Muscle of back (tissue), 11 donors: ENCODE measurements around the gene ARHGAP4. TPM values are rescaled to one million over a fixed set of nuclear protein-coding genes. Genes with fewer than 3 reads are reported as not detected.

Source experiments
- DNase-seq, 3 donors: peaks; one replicate each; pipeline versions ENCODE4 v3.0.0 to v3.0.0-alpha.2; 2013
- polyA plus RNA-seq, 10 donors: library from polyadenylated mRNA; unstranded; fragments of 120-200 nt; gene quantifications; one replicate each; pipeline ENCODE4 v1.2.1, GENCODE V29; 2013; ENCODE audit not compliant: insufficient read length in 10 of 10

The ARHGAP4 gene
- polyA plus RNA-seq, 10 donors: 14.7 to 28.5 (median 19.5) TPM

DNA sequence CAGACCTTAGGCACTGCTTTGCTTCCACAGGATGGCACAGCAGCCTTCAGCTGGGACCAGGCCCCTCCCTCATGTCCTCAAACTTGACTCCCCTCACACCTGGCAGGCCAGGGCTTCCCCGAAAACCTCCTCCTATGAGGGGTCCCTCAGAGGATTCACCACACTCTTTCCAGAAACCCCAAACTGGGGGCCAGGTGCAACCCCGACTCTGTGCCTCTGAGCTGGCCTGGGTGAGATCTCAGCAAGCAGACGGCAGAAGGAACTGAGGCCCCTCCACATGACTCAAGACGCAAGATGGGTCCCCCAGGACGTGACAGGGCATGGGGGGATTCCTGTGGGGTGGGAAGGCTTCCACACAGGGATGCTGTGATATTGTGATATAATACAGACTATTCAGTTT is 39.3 kb upstream of the ARHGAP4 start:
- DNase-seq: no peak

DNA sequence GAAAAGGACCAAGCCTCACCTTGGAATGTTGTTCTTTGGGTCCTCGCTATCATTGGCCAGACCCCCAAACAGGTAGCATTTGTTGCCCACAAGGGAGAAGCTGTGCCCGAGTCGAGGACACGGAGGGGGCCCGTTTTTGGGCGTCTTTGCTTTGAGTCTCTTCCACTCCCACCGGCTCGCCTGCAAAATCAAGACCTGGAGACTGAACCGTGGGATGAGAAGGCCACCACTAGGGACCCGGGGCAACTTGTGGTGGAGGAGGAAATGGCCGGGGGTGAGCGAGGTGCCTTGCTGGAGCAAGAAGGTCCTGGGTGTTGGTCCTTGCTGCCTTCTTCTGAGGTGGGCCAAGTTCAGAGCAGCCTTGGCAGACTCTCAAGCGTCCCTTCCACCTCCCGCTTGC is 38.0 kb upstream of the ARHGAP4 start:
- no peak for DNase-seq

- no peak for DNase-seq
Measured at GRCh38 chrX:153963546-153963945, 37.5 kb upstream of the ARHGAP4 start.

- no peak for DNase-seq
Measured at GRCh38 chrX:153961292-153961691, 35.2 kb upstream of the ARHGAP4 start.

DNA sequence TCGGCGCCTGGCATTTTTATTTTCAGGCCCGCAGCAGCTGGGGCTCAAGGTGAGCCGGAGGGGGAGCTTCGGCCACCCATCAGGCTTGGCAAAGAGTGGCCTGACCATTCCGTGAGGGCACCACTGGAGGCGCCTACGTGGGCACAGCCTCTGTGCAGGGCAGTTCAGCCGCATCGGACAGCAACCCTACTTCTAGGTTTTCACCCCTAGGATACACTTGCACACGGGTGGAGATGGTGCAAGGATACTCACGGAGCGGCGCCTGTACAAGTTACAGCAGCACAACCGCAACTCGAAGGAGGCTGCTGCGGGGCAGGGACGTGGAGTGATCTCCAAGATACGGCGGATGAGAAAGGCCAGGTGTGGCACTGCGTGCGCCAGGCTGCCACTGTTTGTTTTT is 34.7 kb upstream of the ARHGAP4 start:
- DNase-seq: no peak

DNA sequence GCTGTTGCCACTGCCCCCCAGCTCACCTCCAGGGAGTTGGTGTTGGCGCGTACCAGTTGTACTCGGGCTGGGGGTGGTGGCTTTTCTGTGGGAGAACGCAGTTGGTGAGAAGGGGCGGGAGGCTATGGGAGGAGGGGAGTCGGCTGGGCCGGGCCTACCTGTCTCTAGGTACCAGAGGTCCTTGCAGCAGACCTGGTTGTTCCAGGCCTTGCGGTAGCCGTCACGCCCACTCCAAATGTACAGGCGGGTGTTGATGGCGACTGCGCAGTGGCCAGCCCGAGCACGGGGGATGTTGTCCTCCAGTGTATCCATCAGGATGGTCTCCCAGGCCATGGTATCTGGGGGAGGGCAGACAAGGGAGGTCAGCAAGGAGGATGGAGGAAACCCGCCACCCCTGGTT is 34.0 kb upstream of the ARHGAP4 start:
- DNase-seq: no peak

GRCh38 chrX:153959649-153960048 is 33.6 kb upstream of the ARHGAP4 start:
- no peak for DNase-seq

- DNase-seq: no peak
Measured at GRCh38 chrX:153958605-153959004, 32.5 kb upstream of the ARHGAP4 start.

- DNase-seq: no peak
Measured at GRCh38 chrX:153957224-153957623, 31.2 kb upstream of the ARHGAP4 start.

- DNase-seq: no peak
Measured at GRCh38 chrX:153956044-153956907, 30.2 kb upstream of the ARHGAP4 start.

DNA sequence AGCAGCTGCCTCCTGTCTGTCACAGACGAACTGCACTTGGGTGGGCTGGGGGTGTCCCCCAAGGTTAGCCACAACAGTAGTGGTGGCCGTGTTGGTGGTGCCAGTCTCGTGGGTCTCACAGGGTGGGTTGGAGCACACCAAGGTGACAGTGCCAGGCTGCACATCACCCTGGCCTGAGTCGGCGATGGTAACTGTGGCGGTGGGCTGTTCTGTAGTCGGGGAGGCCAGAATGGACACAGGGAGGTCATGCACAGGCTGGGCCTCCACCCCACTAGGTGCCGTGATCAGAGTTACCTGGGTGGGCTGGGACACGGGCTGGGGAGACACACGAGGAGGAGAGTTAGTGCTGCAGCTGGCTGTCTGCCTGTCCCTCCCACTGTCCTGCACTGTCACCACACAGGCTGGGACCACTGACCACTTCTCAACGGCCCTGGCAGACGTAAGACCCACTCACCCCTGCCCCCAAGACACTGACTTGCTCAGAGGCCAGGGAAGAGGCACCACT is 29.2 kb upstream of the ARHGAP4 start:
- no peak for DNase-seq

DNA sequence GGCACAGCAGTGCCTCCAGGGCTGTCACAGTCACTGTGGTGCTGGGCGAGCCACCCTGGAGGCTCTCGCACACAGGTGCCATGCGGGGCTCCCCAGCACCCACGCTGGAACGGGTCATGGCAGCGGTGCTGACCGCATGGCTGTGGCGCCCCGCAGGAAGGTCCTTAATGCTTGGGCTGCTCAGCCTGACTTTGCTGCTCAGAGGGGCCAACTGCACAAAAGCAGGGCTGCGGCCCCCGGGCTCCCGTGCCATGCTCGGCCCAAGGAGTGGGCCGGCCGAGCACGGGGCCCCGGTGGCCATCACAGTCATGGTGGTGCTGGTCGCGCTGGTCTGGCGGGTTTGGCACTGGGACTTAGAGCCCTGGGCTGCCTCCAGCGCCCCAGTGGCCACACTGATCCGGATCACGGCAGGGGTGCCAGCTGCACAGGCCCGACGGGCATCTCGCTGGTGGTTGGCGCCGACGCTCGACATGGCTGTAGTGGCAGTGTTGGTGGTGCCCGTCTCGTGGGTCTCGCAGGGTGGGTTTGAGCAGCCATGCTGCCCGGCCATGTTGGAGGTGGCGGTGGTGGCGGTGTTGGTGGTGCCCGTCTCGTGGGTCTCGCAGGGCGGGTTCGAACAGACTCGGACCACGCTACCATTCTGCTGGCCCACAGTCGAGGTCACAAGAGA is 28.6 kb upstream of the ARHGAP4 start:
- DNase-seq: no peak

GRCh38 chrX:153953892-153954557 is 28.0 kb upstream of the ARHGAP4 start:
- DNase-seq: no peak

DNA sequence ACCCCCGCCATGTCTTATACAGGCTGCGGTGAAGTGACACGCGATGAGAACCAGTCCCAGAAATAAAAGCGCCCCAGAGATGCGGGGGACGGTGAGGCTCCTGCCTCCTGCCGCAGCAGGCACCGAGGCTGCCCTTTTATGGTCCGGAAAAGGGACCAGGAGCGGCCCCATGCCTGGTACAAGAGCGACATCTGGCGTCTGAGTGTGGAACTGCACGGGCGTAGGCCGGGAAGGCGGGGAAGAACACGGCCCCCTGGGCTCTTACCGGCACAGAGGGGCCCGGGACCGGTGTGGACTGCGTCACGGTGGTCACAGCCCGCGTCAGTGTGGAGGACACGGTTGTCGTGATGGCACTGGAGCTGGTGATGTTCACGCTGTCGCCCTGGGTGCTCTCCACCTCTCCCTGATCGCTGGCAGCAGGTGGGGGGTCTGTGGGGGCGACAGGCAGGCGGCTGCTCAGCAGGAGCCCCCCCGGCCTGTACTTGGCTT is 27.3 kb upstream of the ARHGAP4 start:
- DNase-seq: peak in 2 of 3 donors; percentile 68 to 73

DNA sequence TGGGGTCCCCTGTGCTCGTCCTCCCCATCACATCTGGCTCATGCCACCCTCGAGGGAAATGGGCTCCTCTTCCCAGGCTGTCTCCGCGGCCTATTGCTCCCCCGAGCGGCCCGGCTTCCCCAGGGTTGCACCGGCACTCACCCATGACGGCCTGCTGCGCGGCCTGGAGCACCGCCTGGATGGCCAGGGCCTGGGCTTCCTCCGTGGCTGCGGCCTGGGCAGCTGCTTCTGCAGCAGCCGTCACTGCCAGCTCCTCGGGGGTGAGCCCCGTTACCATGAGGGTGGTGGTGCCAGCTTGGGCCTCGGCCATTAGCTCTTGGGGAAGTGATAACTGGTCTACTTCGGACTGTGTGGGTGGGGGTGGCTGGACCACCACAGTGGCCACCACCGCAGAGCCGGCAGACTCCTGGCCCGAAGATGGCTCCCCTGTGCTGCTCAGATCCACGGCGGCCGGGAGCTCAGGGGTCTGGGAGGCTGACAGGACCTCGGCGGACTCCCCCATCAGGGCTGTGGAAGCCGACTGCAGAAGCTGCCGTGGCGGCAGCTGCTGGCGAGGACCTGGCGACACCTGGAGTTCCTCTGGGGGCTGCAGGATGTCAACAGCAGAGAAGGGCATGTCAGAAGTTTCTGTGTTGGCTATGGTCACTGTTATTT is 26.4 kb upstream of the ARHGAP4 start:
- no peak for DNase-seq

DNA sequence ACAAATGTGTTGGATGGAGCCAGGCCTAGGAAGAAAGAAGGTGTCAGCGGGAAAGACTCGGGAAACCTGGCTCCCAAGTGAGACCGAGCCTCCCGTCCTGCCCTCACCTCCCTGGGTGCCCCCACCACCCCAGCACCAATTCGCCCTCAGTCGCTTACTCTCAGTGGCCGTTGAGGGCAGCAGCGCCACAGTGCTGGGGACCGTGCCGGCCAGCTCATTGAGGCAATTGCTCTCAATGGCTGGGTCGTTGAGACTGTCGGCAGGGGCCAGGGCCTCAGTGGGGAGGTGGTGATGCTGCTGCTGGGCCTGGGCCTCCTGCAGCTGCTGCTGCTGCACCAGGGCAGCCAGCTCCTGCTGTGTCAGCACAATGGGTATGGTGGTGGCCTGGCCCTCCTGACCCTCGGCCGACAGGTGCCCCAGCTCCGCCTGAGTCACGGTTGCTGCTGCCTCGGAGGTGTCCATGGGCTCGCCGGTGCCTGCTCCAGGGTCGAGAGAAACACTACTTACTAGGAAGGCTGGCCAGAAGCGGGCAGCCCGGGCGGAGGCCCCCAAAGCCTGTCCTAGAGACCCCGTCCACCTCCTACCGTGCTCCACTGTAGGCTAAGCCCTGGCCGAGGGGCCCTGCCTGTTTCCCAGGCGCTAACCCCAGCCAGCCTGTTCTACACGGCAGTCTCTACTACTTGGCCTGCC is 25.8 kb upstream of the ARHGAP4 start:
- no peak for DNase-seq

DNA sequence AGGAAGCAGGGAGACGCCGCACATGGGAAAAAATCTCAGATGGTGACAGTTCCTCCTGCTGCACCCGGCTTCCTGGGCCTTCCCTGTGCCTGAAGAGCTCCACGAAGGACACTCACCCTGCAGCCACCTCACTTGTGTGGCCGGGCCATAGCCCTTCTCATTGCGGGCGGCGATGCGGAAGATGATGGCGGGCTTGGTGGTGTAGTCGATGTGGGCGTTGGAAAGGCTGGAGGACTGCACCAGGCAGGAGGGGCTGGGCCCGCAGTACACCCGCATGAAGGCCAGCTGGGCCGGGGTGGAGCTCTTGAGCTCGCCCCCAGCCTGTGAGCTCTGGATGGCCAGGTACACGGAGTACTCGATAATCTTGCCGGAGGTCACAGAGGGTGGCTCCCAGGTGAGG is 24.1 kb upstream of the ARHGAP4 start:
- no peak for DNase-seq

GRCh38 chrX:153948847-153949805 is 23.1 kb upstream of the ARHGAP4 start:
- DNase-seq: no peak

GRCh38 chrX:153948002-153948466 is 22.0 kb upstream of the ARHGAP4 start:
- DNase-seq: no peak
